CD1c-positive myeloid dendritic cell (primary cell): ENCODE data around the gene TEPSIN.

Experiments
- DNase-seq: peaks from one replicate; pipeline ENCODE4 v3.0.0-alpha.2; 2016; ENCODE audit errors: extremely low spot score

TEPSIN gene

GRCh38 chr17:81236784-81237183 lies 2.1 kb downstream of the TEPSIN start:
- DNase-seq = no peak

- DNase-seq = no peak
These were observed 2.8 kb downstream of the TEPSIN start for GRCh38 chr17:81235822-81236740.

GRCh38 chr17:81234940-81235821 lies 3.7 kb downstream of the TEPSIN start:
- DNase-seq = no peak

GRCh38 chr17:81234506-81234855 lies 4.4 kb downstream of the TEPSIN start:
- no peak for DNase-seq

GRCh38 chr17:81233811-81234505 lies 4.9 kb downstream of the TEPSIN start:
- DNase-seq = no peak

- DNase-seq = no peak
These were observed 5.5 kb downstream of the TEPSIN start for GRCh38 chr17:81233316-81233715.

- DNase-seq = no peak
These were observed 6.1 kb downstream of the TEPSIN start for GRCh38 chr17:81232616-81233241.

GRCh38 chr17:81231766-81232581 lies 6.9 kb downstream of the TEPSIN start:
- DNase-seq = no peak

GRCh38 chr17:81231121-81231645 lies 7.7 kb downstream of the TEPSIN start:
- DNase-seq = no peak

GRCh38 chr17:81230043-81230820 lies 8.6 kb downstream of the TEPSIN start:
- peak; percentile 21 for DNase-seq

GRCh38 chr17:81229666-81229920 lies 9.3 kb downstream of the TEPSIN start:
- no peak for DNase-seq

- peak; percentile 29 for DNase-seq
These were observed 9.8 kb downstream of the TEPSIN start for GRCh38 chr17:81228834-81229665.

- DNase-seq = peak; percentile 73
These were observed 10.4 kb downstream of the TEPSIN start for GRCh38 chr17:81228420-81228819.

- DNase-seq = peak; percentile 13
These were observed 11.2 kb downstream of the TEPSIN start for GRCh38 chr17:81227630-81228029.

GRCh38 chr17:81223762-81224130 lies 15.1 kb downstream of the TEPSIN start:
- peak; percentile 76 for DNase-seq

GRCh38 chr17:81222906-81223761 lies 15.7 kb downstream of the TEPSIN start, which contains the start of gene CEP131:
TSS of gene CEP131 (minus strand) at chr17:81222965. CDS start at chr17:81220056, 2,909 bp downstream.
- peak; percentile 99 for DNase-seq

- DNase-seq = no peak
These were observed 16.3 kb downstream of the TEPSIN start for GRCh38 chr17:81222620-81222905.
